Fibroblast of the aortic adventitia (primary cell): Measurements from ENCODE around the gene GRM8. TPM values are rescaled to one million over a fixed set of nuclear protein-coding genes. Genes with fewer than 3 reads are reported as not detected.
A peak's percentile ranks its signal among the peaks of the same experiment; 100 is the strongest.

Experiments used
- DNase-seq: peaks from one replicate; pipeline ENCODE4 v3.0.0-alpha.2; 2010; ENCODE audit warnings: low read depth
- H3K4me3 ChIP-seq: 2 replicates; pipeline ENCODE4 v1.5.1; 2011; ENCODE audit warnings: low read depth, mild to moderate bottlenecking, control low read depth, low read length, moderate library complexity
- total RNA-seq: library from RNA; depleted of rRNA; stranded (reverse); fragments of >200 nt; gene quantifications from 2 replicates; pipeline ENCODE4 v1.2.3, GENCODE V29; 2012; ENCODE audit warnings: low replicate concordance
- TF ChIP-seq, protein P1 (sequence below): IDR thresholded peaks from 2 replicates; pipeline ENCODE4 v1.5.1; 2011; ENCODE audit warnings: mild to moderate bottlenecking, low read length, control low read depth, inconsistent platforms; ENCODE audit not compliant: insufficient read depth

GRM8 gene
- total RNA-seq, 1 donor, result 0.36 TPM

GRCh38 chr7:127137146-127137545, 115.6 kb downstream of the GRM8 start:
- no peak for DNase-seq
- TF ChIP-seq, protein P1, sequence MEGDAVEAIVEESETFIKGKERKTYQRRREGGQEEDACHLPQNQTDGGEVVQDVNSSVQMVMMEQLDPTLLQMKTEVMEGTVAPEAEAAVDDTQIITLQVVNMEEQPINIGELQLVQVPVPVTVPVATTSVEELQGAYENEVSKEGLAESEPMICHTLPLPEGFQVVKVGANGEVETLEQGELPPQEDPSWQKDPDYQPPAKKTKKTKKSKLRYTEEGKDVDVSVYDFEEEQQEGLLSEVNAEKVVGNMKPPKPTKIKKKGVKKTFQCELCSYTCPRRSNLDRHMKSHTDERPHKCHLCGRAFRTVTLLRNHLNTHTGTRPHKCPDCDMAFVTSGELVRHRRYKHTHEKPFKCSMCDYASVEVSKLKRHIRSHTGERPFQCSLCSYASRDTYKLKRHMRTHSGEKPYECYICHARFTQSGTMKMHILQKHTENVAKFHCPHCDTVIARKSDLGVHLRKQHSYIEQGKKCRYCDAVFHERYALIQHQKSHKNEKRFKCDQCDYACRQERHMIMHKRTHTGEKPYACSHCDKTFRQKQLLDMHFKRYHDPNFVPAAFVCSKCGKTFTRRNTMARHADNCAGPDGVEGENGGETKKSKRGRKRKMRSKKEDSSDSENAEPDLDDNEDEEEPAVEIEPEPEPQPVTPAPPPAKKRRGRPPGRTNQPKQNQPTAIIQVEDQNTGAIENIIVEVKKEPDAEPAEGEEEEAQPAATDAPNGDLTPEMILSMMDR, result no peak

DNA sequence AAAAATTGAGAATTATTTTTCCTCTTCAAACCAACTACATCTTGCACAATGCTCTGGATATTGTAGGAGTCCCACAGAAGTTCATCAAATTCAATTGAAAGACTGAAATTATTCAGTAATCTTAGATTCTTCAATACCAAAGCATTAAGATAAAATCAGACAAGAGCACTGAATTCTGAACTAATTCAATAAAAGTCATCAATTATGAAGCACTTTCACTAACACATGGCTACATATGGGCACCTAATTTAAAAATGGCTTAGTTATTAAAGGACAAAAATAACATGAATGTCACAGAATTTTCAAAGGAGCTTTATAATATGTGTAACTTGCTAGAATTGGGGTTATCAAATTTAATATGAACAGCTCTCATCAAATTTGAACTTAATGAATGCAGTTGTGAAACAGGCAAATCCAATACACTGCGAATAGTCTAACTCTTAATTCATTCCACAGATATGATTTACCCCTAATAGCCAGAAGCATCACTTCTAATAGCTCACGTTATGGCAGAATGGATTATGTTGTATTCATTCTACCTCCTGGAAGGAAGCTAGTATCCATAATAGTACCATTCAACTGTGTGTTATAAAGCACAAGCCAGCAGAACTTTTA, 116.8 kb downstream of the GRM8 start:
- DNase-seq, result no peak
- no peak overlapping the region for H3K4me3 ChIP-seq
- TF ChIP-seq, protein P1, result no peak

More at GRCh38 chr7:127137146-127137545, 115.6 kb downstream of the GRM8 start:
- no peak overlapping the region for H3K4me3 ChIP-seq

DNA sequence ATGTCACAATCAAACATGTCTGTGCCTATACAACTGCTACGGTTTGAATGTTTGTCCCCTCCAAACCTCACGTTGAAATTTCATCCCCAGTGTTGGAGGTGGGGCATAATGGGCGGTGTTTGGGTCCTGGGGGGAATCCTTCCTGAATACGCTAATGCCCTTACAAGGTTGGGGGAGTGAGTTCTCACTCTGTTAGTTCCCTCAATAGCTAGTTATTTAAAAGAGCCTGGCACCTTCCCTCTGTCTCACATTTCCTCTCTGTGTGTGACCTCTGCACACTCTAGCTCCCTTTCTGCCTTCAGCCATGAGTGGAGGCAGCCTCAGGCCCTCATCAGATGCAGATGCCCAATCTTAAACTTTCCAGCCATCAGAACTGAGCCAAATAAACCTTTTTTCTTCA, 129.5 kb downstream of the GRM8 start:
- no peak overlapping the region for H3K4me3 ChIP-seq
- TF ChIP-seq, protein P1, result no peak
- DNase-seq, result no peak

- DNase-seq, result no peak
- TF ChIP-seq, protein P1, result no peak
- H3K4me3 ChIP-seq, result no peak overlapping the region
Measured at GRCh38 chr7:127119517-127119916, 133.2 kb downstream of the GRM8 start.

- no peak overlapping the region for H3K4me3 ChIP-seq
- TF ChIP-seq, protein P1, result no peak
- DNase-seq, result no peak
Measured at GRCh38 chr7:127114742-127115265, 137.9 kb downstream of the GRM8 start.

GRCh38 chr7:127107601-127108007, 145.1 kb downstream of the GRM8 start:
- peak; percentile 49 for DNase-seq
- TF ChIP-seq, protein P1, result peak; percentile 28

GRCh38 chr7:127093340-127093739, 159.4 kb downstream of the GRM8 start:
- DNase-seq, result no peak
- no peak overlapping the region for H3K4me3 ChIP-seq
- TF ChIP-seq, protein P1, result no peak

More at GRCh38 chr7:127107601-127108007, 145.1 kb downstream of the GRM8 start:
- H3K4me3 ChIP-seq, result no peak overlapping the region
